ENCODE data around the gene SETD2. TPM values are rescaled to one million over a fixed set of nuclear protein-coding genes. Genes with fewer than 3 reads are reported as not detected.
A peak's percentile ranks its signal among the peaks of the same experiment; 100 is the strongest.

The SETD2 gene
- polyA plus RNA-seq, 3 donors, result 3.1 to 22.4 (median 7.5) TPM

DNA sequence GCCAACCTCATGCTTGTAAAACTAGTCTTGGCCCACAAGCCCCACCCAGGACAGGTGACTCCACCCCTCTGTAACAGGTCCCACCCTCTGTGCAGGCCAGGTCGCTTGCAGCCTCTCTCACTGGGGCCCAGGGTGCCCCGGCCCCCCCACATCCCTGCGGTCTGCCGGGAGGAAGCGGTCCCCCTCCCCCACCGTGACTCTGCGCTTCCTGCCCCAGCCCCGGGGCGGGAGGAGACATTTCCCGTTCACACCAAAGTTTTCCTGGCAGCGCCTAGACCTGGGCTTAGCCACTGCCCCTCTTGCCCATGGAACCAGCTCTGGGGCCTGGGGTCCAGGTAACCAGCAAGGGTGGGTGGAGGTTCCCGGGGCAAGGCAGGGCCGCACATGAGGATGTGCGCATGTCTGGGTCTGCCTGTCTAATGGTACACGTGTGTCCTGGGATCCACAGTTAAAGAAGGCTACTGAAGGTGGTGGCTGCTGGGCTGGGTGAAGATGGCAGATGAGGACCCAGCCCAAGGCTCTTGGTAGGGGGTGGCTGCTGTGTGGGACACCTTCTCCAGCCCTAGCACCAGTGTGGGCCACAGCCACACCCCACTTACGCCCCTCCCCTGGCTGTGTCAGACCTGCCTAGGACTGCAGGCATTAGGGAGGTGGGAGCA, 176.0 kb downstream of the SETD2 start:
- peak overlapping the region; percentile 83 for H3K4me2 ChIP-seq (replicated peaks; ENCODE audit: extremely low read depth, low read length, poor library complexity, severe bottlenecking)
- peak; percentile 76 to 81 (median 79) for DNase-seq
- peak overlapping the region; percentile 80 to 90 for H3K4me3 Mint-ChIP-seq
- H3K9me3 Mint-ChIP-seq, result no peaks in the 10 kb centered on the region
- H3K4me1 Mint-ChIP-seq, result peaks cover 87% of the 10 kb centered on the region
- H3K4me3 ChIP-seq (replicated peaks in 1 of 3; ENCODE audit: low read depth in 2 of 3, low read length in 3 of 3), result peak overlapping the region; percentile 47 to 79 (median 55)
- H3K9me3 ChIP-seq (replicated peaks in 1 of 2; ENCODE audit: control insufficient read depth in 1 of 2, insufficient read depth in 1 of 2, low read length in 2 of 2), result no peaks in the 10 kb centered on the region
- peak overlapping the region; percentile 93 to 99 (median 96) for H3K27ac Mint-ChIP-seq
- H2AFZ ChIP-seq (ENCODE audit: insufficient read depth, low read depth, low read length, poor library complexity, severe bottlenecking), result peak overlapping the region; percentile 21
- H3K36me3 Mint-ChIP-seq, result peaks cover 52 to 71% of the 10 kb centered on the region in 2 donors
- H3K4me1 ChIP-seq (ENCODE audit: control insufficient read depth in 1 of 2, insufficient read depth in 2 of 2, low read length in 2 of 2), result peaks cover 86 to 96% of the 10 kb centered on the region in 2 donors
- peaks cover 100% of the 10 kb centered on the region for H3K79me2 ChIP-seq (ENCODE audit: insufficient read depth, low read length)
- TF ChIP-seq, protein P1, sequence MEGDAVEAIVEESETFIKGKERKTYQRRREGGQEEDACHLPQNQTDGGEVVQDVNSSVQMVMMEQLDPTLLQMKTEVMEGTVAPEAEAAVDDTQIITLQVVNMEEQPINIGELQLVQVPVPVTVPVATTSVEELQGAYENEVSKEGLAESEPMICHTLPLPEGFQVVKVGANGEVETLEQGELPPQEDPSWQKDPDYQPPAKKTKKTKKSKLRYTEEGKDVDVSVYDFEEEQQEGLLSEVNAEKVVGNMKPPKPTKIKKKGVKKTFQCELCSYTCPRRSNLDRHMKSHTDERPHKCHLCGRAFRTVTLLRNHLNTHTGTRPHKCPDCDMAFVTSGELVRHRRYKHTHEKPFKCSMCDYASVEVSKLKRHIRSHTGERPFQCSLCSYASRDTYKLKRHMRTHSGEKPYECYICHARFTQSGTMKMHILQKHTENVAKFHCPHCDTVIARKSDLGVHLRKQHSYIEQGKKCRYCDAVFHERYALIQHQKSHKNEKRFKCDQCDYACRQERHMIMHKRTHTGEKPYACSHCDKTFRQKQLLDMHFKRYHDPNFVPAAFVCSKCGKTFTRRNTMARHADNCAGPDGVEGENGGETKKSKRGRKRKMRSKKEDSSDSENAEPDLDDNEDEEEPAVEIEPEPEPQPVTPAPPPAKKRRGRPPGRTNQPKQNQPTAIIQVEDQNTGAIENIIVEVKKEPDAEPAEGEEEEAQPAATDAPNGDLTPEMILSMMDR (IDR thresholded peaks at IDR 0.05), result no peak
- H3K9ac ChIP-seq (ENCODE audit: insufficient read depth, low read length, poor library complexity, severe bottlenecking), result peak overlapping the region; percentile 69
- no peaks in the 10 kb centered on the region for H3K27me3 ChIP-seq (ENCODE audit: control insufficient read depth in 2 of 2, insufficient read depth in 2 of 2, low read length in 2 of 2)
- H3K27me3 Mint-ChIP-seq (ENCODE audit: low read depth in 3 of 3), result peaks cover 0 to 3% (median 2%) of the 10 kb centered on the region in 3 donors
- peaks cover 26 to 29% of the 10 kb centered on the region in 2 donors for H3K36me3 ChIP-seq (replicated peaks in 1 of 2; ENCODE audit: control insufficient read depth in 1 of 2, insufficient read depth in 2 of 2, low read length in 2 of 2)
- peak overlapping the region; percentile 89 to 92 for H3K27ac ChIP-seq (ENCODE audit: low read depth in 1 of 2, low read length in 2 of 2)
- H4K20me1 ChIP-seq (ENCODE audit: insufficient read depth, low read length), result peaks cover 69% of the 10 kb centered on the region
- intact Hi-C loops (cut with micrococcal nuclease), result loop anchor here in 1 of 2 donors (5.0 kb wide), 2 partner anchors 36 to 61 kb away; no protein-coding TSS in a partner anchor
- 0% methylated on average over 15 of the region's 16 CpGs for WGBS (ENCODE audit: insufficient coverage)

GRCh38 chr3:46987319-46987742, 176.6 kb downstream of the SETD2 start:
- peak overlapping the region; percentile 89 to 92 for H3K27ac ChIP-seq (ENCODE audit: low read depth in 1 of 2, low read length in 2 of 2)
- peaks cover 93% of the 10 kb centered on the region for H3K4me1 Mint-ChIP-seq
- TF ChIP-seq, protein P1 (IDR thresholded peaks at IDR 0.05), result no peak
- no peaks in the 10 kb centered on the region for H3K27me3 ChIP-seq (ENCODE audit: control insufficient read depth in 2 of 2, insufficient read depth in 2 of 2, low read length in 2 of 2)
- H3K9ac ChIP-seq (ENCODE audit: insufficient read depth, low read length, poor library complexity, severe bottlenecking), result peak overlapping the region; percentile 69
- intact Hi-C loops (cut with micrococcal nuclease), result loop anchor here in 1 of 2 donors (5.0 kb wide), 2 partner anchors 35 to 60 kb away; no protein-coding TSS in a partner anchor
- H3K9me3 Mint-ChIP-seq, result no peaks in the 10 kb centered on the region
- no peak overlapping the region for H2AFZ ChIP-seq (ENCODE audit: insufficient read depth, low read depth, low read length, poor library complexity, severe bottlenecking)
- peaks cover 0 to 3% (median 1%) of the 10 kb centered on the region in 3 donors for H3K27me3 Mint-ChIP-seq (ENCODE audit: low read depth in 3 of 3)
- DNase-seq, result no peak
- H3K36me3 Mint-ChIP-seq, result peaks cover 47 to 65% of the 10 kb centered on the region in 2 donors
- WGBS (ENCODE audit: insufficient coverage), result 14% methylated on average over 9 of the region's 9 CpGs
- H3K4me2 ChIP-seq (replicated peaks; ENCODE audit: extremely low read depth, low read length, poor library complexity, severe bottlenecking), result peak overlapping the region; percentile 83
- no peaks in the 10 kb centered on the region for H3K9me3 ChIP-seq (replicated peaks in 1 of 2; ENCODE audit: control insufficient read depth in 1 of 2, insufficient read depth in 1 of 2, low read length in 2 of 2)
- peaks cover 92 to 100% of the 10 kb centered on the region in 2 donors for H3K4me1 ChIP-seq (ENCODE audit: control insufficient read depth in 1 of 2, insufficient read depth in 2 of 2, low read length in 2 of 2)
- peaks cover 100% of the 10 kb centered on the region for H3K79me2 ChIP-seq (ENCODE audit: insufficient read depth, low read length)
- peak overlapping the region; percentile 80 to 90 for H3K4me3 Mint-ChIP-seq
- peak overlapping the region; percentile 85 to 99 (median 95) for H3K27ac Mint-ChIP-seq
- peaks cover 69% of the 10 kb centered on the region for H4K20me1 ChIP-seq (ENCODE audit: insufficient read depth, low read length)
- H3K4me3 ChIP-seq (replicated peaks in 1 of 3; ENCODE audit: low read depth in 2 of 3, low read length in 3 of 3), result peak overlapping the region; percentile 47 to 79 (median 55)
- H3K36me3 ChIP-seq (replicated peaks in 1 of 2; ENCODE audit: control insufficient read depth in 1 of 2, insufficient read depth in 2 of 2, low read length in 2 of 2), result peaks cover 21 to 23% of the 10 kb centered on the region in 2 donors
